ENCODE data around the gene C14orf180.

DNA sequence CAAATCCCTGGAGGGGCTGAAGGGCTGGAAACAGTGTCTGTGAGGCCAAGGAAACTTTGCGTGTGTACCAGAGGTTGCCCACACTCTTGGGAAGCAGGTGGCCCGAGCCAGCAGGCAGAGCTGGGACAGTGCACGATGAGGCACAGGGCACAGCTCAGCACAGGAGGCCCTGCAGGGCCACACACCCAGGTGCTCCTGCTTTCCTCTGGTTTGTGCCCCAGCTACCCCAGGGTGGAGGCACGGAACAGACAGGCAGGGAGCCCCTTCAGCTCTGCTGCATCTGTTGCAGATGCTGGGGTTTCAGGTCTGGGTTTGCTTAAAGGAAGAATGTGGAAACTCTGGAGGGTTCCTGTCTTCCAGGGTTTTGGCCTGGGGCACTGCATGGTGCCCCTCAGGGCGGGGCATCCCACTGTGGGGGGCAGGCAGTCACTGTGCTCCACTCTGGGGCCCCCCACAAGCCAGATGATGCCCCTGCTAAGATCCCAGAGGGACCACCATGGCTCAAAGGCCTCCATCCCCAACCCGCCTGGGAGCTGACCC is 16.4 kb downstream of the C14orf180 start:
- TF ChIP-seq, protein P1, sequence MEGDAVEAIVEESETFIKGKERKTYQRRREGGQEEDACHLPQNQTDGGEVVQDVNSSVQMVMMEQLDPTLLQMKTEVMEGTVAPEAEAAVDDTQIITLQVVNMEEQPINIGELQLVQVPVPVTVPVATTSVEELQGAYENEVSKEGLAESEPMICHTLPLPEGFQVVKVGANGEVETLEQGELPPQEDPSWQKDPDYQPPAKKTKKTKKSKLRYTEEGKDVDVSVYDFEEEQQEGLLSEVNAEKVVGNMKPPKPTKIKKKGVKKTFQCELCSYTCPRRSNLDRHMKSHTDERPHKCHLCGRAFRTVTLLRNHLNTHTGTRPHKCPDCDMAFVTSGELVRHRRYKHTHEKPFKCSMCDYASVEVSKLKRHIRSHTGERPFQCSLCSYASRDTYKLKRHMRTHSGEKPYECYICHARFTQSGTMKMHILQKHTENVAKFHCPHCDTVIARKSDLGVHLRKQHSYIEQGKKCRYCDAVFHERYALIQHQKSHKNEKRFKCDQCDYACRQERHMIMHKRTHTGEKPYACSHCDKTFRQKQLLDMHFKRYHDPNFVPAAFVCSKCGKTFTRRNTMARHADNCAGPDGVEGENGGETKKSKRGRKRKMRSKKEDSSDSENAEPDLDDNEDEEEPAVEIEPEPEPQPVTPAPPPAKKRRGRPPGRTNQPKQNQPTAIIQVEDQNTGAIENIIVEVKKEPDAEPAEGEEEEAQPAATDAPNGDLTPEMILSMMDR (optimal IDR thresholded peaks at IDR 0.05 in 1 of 3, IDR thresholded peaks at IDR 0.05 in 1 of 3, conservative IDR thresholded peaks at IDR 0.05 in 1 of 3; ENCODE audit: extremely low read depth in 1 of 3, insufficient read depth in 2 of 3, low read length in 3 of 3), result no peak
- TF ChIP-seq EZH2 (IDR thresholded peaks at IDR 0.05; ENCODE audit: low read length), result no peak
